Measurements from ENCODE around the gene ZNF202.

Gene ZNF202

DNA sequence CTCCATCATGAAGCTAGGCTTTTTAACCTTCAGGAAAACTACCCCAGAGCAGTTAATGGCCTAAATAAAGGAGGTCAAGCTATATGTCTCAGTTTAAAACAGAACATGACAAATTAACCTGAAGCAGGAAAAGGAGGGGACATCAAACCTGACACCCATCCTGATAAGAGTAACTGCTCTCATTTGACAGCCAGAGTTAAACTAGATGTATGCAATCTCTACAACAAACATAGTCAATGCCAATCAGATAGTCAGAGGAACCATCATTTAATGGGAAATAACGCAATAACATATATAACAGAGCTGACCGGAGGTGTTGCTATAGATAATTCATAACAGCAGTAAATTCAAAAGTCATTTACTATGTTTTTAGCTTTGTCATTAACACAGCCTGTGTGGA is 3.1 kb downstream of the ZNF202 start:
- Histone ChIP-seq H3K27ac (no peak overlapping the region), H3K4me1 (peaks cover 0 to 22% (median 18%) of the 10 kb centered on the region in 4 donors), H3K27me3 (no peaks in the 10 kb centered on the region), H3K4me3 (no peak overlapping the region), H3K9me3 (no peaks in the 10 kb centered on the region), H3K36me3 (peaks cover 0 to 40% (median 6%) of the 10 kb centered on the region in 3 donors)
- TF ChIP-seq, protein P1, sequence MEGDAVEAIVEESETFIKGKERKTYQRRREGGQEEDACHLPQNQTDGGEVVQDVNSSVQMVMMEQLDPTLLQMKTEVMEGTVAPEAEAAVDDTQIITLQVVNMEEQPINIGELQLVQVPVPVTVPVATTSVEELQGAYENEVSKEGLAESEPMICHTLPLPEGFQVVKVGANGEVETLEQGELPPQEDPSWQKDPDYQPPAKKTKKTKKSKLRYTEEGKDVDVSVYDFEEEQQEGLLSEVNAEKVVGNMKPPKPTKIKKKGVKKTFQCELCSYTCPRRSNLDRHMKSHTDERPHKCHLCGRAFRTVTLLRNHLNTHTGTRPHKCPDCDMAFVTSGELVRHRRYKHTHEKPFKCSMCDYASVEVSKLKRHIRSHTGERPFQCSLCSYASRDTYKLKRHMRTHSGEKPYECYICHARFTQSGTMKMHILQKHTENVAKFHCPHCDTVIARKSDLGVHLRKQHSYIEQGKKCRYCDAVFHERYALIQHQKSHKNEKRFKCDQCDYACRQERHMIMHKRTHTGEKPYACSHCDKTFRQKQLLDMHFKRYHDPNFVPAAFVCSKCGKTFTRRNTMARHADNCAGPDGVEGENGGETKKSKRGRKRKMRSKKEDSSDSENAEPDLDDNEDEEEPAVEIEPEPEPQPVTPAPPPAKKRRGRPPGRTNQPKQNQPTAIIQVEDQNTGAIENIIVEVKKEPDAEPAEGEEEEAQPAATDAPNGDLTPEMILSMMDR (IDR thresholded peaks at IDR 0.05) = no peak
- DNase-seq = no peak
- intact Hi-C loops (cut with DNase I; ENCODE audit: low total_unique reads) = no loop called here

DNA sequence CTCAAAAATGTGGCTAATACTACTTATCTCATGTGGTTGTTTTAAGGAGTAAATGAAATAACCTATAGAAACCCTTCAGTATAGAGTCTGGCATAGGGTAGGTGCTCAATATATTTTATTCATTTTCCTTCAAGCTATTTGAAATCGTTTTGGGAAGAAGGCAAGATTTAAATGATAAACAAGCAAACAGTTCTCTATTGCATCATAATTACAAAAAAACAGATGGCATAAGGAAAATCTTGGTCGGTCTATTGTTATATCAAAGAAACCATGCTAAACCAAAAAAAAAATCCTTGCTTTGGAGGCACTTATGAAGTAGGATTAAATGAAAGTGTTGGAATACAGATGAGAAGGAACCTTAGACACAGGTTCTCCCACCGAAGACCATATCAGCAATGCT is 4.7 kb downstream of the ZNF202 start:
- TF ChIP-seq, protein P1 (IDR thresholded peaks at IDR 0.05) = no peak
- intact Hi-C loops (cut with DNase I; ENCODE audit: low total_unique reads) = no loop called here
- no peaks in the 10 kb centered on the region for H3K9me3 ChIP-seq
- no peak overlapping the region for H3K4me3 ChIP-seq
- H3K4me1 ChIP-seq = peaks cover 0 to 12% (median 10%) of the 10 kb centered on the region in 4 donors
- H3K27ac ChIP-seq = no peak overlapping the region
- no peak for DNase-seq
- H3K36me3 ChIP-seq = peaks cover 0 to 40% (median 6%) of the 10 kb centered on the region in 3 donors
- no peaks in the 10 kb centered on the region for H3K27me3 ChIP-seq

DNA sequence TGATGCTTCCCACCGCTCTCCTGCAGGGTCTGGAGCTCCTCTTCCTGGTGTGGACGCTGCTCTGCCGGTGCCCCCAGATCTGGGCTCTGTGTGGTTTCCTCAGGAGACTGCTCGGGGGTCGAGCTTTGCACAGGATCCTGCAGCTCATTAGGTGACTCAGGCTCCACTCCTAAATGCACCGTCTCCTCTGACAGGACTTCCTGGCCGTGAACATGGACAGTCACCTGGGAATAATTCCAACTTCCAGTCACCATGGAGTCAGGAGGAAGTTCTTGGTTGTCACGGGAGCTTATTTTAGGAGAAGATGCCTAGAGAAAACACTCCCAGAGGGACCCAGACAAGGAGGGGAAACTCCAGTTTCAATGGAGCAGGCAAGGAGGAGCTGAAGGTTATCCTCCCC is 11.9 kb downstream of the ZNF202 start:
- TF ChIP-seq, protein P1 (IDR thresholded peaks at IDR 0.05) = no peak
- intact Hi-C loops (cut with DNase I; ENCODE audit: low total_unique reads) = no loop called here
- DNase-seq = no peak
- Histone ChIP-seq H3K36me3 (peaks cover 62 to 79% (median 67%) of the 10 kb centered on the region in 3 donors), H3K4me3 (no peak overlapping the region), H3K9me3 (peaks cover 0 to 18% (median 7%) of the 10 kb centered on the region in 3 donors), H3K4me1 (no peaks in the 10 kb centered on the region), H3K27me3 (no peaks in the 10 kb centered on the region), H3K27ac (no peak overlapping the region)

DNA sequence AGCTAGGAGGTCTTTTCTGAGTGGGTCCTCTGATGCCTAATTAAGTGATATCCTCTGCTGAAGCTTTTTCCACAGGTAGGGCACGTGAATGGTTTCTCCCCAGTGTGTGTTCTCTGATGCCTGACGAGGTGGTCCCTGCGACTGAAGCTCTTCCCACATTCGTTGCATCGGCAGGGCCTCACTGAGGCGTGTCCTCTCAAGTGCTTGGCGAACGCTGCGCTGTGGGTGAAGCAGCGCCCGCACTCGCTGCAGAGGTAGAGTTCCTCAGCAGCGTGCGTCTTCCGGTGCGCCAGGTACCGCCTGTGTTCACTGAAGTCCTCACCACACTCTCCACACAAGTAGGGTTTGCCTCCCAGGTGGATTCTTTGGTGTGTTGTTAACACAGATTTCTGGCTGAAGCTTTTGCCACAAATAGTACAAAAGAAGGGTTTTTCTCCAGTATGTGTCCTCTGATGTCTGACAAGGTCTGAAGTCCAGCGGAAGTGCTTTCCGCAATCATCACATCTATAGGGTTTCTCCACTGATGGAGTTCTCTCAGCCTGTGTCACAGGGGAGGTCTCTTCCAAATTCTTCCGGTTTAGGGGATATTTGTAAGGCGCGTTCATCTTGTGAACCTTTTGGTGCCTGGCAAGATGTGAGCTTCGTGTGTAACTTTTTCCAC is 15.3 kb downstream of the ZNF202 start:
- H3K4me3 ChIP-seq = no peak overlapping the region
- intact Hi-C loops (cut with DNase I; ENCODE audit: low total_unique reads) = no loop called here
- H3K27me3 ChIP-seq = no peaks in the 10 kb centered on the region
- no peak overlapping the region for H3K27ac ChIP-seq
- peaks cover 0 to 18% (median 7%) of the 10 kb centered on the region in 3 donors for H3K9me3 ChIP-seq
- DNase-seq = no peak
- no peaks in the 10 kb centered on the region for H3K4me1 ChIP-seq
- TF ChIP-seq, protein P1 (IDR thresholded peaks at IDR 0.05) = no peak
- peaks cover 64 to 78% (median 73%) of the 10 kb centered on the region in 3 donors for H3K36me3 ChIP-seq

DNA sequence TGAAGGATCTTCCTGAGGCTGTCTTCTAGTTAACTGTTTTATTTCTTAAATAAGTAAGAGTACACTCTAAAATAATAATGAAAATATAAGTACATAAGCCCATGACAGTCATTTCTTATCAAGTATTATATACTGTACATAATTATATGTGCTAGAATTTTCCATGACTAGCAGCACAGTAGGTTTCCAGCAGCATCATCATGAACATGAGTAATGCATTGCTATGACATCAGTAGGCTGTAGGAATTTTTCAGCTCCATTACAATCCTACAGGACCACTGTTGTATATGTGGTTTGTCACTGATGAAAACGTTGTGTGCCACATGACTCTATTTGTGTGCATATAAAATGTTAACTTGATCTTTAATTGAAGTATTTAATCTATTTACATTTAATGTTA is 22.0 kb downstream of the ZNF202 start:
- no peaks in the 10 kb centered on the region for H3K27me3 ChIP-seq
- H3K9me3 ChIP-seq = no peaks in the 10 kb centered on the region
- no peaks in the 10 kb centered on the region for H3K4me1 ChIP-seq
- DNase-seq = no peak
- TF ChIP-seq, protein P1 (IDR thresholded peaks at IDR 0.05) = no peak
- no peak overlapping the region for H3K27ac ChIP-seq
- intact Hi-C loops (cut with DNase I; ENCODE audit: low total_unique reads) = no loop called here
- no peak overlapping the region for H3K4me3 ChIP-seq
- H3K36me3 ChIP-seq = peaks cover under 1 to 11% (median 6%) of the 10 kb centered on the region in 3 donors
